NCI-H1417 (cell line): ENCODE data around the gene TICAM1.

Source experiments
- DNase-seq, 3 experiments: peaks; one replicate each; lab custom pipeline; 2025; lab: John Stamatoyannopoulos, UW

The TICAM1 gene

GRCh38 chr19:4768934-4769777, 62.4 kb downstream of the TICAM1 start:
- peak; percentile 97 to 99 (median 97) for DNase-seq
